CMK (cell line): ENCODE results near the gene DENND1A.
"Not testable (repeated sequence)": the region's sequence is repeated elsewhere in the genome, so short reads cannot be mapped to it uniquely, and the experiment has no call there.

ENCODE experiments used
- DNase-seq: peaks from one replicate; pipeline ENCODE4 v3.0.0-alpha.2; 2010; ENCODE audit warnings: low read depth

DENND1A gene

DNA sequence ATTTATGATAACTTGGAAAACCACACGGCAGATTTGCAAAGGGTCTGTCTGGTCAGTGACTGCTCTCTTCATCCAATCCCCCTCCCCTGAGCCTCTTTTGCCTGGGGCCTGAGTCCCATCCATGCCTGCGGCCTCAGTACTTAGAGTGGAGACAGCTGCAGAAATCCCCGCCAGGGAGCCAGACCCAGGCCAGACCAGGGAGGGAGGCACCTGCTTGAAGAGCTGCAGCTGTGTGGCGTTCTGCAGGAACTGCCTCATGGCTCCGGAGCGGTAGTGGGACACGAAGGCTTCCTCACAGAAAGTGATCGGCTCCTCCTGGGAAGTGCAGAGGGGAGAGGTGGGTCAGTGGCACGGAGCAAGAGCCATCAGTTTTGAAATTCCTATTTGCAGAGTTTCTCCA, 472.3 kb downstream of the DENND1A start:
- DNase-seq = no peak

DNA sequence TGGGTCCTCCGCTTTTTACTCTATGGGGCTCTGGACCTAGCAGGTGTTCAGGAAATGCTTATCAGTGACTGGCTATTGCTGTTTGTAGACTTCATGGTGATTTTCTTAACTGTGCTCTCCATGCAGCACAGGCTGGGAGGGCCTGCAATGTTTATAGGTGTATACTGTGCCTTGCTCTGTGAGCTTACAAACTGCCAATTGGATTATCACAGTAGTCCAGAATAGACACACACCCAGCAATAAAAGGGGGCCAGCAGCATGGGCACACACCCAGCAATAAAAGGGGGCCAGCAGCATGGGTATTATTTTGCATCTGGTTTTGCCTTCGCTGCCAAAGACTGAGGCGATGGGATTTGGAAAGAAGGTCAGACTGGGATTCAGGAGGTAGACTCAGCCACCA, 473.9 kb downstream of the DENND1A start:
- DNase-seq = no peak

DNA sequence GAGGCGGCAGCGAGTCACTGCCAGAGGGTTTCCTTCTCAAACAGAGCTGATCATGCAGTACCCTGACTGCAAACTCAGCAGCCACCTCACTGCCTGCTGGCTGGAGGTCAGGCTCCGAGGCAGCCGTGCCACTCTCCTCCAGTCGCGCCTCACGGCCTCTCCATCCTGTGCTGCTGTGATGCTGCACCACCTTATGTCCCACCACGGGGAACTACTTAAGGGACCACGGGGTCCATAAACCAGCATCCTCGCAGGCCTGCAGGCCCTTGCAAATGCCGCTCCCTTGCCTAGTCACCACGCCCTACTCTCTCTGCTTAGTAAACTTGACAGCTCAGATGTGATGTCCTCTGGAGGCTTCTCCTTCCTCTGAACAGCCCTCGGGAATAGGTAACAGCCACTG, 474.7 kb downstream of the DENND1A start:
- DNase-seq = no peak

DNA sequence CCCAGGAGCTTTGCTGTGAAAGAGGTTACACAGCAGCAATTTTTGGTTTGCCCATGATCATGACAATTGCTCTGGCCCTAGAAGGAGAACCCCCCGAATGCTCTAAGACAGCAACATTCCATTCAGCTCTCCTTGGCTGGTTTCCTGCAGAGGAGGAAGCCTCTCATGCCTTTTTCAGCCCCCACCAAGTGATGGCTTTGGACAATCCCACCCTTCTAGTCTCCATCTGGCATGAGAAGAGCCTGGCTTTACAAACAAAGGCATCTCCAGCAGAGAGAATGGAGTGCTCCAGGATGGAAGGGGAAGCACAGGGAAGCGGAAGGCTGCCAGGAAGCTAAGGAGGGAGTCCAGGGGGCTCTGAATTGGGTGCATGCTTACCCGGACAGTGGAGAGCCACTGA, 475.6 kb downstream of the DENND1A start:
- DNase-seq = no peak

DNA sequence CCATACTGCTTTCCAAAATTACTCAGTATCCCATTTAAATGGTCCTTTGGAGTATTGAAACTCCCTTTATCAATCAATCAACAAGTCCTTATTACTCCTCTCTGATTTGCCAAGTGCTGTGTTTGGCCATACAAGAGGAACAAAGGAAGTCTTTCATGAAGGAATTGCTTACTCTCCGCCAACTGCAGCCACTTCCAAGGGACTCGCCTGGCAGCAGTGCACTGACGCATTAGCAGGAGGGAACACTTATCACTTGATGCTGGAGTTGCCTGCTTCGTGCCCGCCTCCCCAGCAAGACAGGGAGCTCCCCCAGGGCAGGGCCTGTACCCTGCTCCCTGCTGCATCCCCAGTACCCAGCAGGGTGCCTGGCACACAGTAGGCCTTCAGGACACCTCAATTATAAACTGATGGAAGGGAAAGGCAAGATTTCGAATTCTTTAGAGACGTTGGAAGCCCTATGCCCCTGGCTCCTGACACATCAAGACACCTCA, 476.1 kb downstream of the DENND1A start:
- no peak for DNase-seq

DNA sequence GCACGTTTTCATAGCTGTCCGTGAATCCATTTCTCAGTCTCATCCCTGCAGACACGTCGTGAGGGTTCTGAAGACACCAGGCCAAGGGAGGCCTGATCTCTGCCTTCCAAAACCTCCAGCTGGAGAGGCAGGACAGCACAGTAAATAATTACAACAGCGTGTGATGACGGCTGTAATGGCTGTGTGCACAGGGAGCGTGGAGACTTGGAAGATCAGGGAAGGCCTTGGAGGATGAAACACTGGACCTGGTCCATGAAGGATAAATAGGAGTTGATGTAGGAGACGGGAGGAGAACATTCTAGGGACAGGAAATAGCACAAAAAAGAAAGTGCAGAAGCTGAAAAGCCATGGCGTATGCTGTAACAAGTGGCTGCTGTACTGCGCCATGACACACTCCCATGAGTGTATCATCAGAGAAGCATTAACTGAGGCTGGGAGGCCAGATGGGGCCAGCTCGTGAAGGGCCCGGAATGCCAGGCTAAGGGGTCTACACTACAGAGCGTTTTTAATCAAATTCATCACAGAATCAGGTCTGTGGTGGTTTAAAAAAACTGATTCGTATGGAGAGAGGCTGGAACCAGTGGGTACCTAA, 476.8 kb downstream of the DENND1A start:
- DNase-seq = no peak

DNA sequence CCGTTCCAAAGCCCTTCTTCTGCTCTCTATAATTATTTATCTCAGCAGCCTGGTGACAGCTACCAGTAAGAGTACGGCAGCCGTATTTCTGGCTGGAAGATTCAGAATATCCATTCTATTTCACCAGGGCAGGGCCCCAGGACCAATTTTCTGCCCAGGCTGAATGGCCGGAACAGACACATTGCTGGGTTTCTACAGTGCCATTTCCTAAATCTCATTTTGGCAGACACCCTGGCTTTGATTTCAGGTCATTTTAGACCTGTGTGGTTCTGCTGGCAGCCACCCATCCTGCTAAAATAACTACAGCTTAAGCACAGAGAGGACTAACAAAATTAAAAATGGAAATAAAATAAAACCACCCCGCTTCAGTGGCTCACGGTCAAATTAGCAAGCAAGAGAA, 478.9 kb downstream of the DENND1A start:
- DNase-seq = no peak

DNA sequence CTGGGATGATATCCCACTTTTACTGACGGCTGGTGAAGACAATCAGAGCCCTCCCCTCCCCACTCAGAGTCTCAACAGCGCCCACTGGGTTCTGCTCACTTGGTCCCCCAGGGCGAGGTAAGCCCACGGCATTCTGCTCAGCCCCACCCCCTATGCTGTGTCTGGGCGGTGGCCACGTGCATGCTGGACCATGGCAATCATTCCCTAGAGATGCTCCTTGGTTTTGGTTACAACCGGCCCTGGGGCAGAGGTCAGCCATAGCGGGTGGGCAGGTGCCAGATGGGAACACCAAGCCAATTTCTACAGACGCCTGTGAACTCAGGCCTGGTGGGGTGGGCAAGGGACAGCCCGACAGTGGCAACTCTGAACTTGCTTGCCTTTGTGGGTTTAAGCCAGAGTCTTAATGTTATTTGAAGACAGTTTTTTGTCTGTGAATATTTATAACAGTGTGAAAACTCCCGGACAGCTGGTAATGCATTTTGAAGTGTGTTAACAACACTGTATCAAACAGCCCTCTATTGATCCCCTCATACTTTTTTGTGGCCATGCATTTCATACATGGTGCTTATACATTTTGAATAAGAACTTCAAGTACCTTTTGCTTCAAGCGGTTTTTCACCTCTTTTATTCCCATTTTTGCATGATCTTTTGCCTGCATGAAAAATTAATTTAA, 479.7 kb downstream of the DENND1A start:
- no peak for DNase-seq

DNA sequence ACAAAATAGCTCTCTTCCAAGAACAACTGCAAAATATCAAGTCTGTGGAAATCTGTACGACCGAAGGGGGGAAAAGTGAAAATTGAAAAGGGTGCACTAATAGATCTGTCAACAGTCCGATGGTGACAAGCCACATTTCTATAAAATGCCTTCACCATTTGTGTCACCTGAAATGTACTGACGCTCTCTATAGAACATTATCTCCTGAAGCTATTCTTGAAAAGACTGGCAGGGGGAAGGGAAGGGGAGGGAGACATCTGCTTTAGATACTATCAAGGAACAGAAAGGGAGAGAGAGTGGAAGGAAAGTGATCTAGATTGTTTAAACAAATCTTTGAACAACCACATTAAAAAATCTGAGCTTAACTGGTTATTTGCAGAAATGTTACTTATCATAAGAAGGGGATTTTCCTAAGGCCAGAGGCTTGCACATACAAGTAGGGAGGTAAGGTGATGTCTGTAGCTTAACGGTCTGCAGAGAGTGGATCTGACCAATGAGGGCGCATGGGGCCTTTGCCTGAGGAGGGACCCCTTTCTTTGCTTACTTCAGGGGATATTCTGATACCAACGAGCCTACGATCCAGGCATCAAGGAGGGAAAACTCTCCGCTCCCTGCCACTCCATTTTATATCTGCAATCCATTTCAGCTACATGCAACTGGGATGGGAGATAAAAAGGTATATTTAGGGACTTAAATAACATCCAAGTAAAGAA, 481.8 kb downstream of the DENND1A start:
- no peak for DNase-seq

DNA sequence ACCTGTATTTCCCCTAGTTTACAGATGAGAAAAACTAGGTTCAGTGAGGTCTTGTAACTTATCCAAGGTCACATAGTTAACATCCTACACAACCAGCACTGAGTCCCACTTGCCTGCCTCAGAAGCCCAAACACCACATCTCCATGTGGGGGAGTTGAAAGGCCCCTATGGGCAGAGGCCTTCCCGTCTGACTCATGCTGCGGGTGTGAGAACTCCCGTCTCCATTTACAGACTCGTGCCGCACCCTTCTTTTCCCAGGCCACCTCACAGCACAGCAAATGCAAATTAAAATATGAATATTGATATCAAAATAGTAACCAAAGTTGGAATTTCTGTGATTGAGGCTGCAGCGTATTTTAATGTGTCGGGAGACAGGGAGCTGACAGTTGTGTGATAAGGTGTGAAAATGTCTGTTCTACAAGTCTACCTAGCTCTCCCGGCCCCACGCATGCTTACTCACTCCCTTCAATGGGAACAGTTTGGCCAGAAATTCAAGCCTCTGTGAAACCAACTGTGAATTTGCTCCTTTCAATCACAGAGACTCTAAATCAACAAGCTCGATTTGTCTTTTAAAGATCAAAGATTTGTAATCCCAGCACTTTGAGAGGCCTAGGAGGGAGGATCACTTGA, 483.8 kb downstream of the DENND1A start:
- DNase-seq = no peak

DNA sequence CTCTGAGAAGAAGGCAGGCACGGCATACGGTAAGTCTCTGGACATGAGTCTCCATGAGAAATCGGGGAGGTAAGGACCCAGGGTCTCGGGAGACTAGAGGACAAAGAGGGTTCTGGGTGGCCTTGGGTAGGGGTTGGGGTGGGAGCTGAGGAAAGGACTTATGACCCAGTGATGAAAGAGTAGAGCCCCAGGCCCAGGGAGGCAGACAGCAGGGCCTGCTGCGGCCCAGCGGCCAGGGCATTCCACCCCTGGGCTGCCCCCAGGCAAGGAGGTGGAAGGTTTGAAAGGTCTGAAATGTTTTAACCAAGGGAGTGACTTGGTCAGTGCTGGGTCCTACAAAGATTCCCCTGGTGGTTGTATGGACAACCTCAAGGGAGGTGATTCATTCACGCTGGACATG, 484.8 kb downstream of the DENND1A start:
- DNase-seq = no peak

DNA sequence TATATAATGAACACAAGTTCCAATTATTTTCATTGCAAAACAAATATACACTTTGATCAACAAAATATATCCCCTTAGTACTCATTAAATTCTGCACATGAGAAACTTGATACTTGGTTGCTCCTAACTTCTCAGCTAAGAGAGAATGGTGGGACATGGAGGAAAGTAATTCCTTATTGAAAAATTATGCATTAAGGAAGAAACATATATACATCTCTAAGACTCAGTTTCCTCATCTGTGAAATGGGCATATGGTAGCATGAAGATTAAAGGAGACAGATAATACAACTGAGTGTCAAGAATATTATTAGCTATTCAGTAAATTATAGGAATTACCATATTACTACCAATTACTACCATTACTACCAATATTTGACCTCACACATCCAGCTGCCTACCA, 488.2 kb downstream of the DENND1A start:
- DNase-seq = no peak

DNA sequence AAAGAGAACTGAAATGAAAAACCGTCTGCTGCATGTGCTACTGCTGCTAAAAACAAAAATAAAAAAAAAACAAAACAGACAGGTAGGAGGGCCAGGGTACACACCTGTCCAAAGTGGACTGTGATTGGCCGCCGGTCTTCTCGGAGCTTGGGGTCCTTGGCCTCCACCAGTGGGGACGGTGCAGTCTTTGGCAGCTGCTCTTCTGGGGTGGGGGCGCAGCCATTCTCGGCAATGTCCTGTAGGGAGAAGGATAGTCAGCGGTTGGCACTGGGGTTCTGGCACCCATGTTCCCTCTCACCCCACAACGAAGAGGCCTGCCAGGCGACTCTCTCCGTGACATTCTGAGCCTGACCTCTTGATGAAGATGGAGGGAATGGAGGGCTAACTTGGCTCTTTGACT, 489.7 kb downstream of the DENND1A start:
- DNase-seq = no peak

DNA sequence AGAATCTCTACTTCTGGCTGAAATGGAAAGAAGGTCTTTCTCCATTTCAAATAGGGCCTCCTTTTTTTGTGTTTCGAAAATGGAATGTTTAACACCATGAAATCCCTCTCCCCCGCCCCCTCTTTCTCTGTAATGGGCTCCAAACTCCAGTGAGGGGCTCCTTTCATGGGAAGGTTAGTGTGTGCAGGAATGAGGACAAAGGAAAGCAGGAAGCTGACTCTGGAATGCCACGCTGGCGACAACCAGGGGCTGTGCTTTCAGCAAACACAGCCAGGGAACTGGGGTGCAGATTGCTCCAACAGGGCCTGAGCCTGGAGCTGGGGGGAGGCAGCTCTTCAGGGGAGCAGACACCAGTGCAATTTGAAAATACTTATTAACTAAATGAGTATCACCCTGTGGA, 491.1 kb downstream of the DENND1A start:
- no peak for DNase-seq

DNA sequence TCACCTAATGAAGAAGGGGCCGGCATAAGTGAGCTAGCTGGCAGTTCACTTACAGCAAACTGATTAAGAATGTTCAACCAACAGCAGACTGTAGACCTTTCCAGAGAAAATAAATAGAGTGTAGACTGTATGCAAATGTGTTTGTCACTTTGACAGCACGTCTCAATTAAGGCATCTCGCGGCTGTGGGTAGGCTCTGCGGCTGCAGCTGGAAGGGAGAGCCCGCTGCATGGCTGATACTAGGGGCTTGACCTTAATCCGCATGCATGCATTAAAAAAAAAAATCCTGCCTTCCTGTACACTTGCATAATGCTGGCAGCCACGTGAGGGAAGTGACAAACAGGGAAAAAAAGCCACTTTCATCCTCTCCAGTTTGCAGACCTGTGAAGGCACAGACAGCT, 491.6 kb downstream of the DENND1A start:
- no peak for DNase-seq

DNA sequence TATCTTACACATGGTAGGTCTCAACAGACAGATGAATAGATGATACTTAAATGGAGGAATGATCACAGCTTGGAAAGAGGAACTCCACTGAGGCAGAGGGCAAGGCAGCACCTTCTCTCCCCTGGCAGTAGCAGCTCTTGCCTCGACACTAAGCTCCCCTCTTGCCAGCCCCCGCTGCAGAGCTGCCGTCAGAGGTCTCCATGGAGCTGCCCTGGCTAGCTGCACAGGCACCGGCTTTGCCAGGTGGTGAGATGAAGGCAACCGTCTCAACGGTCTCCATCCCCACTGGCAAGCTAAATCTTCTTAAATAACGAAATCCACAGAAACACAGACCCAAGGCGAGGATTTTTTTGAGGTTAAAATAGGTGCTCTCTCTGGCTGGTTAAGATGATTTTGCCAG, 492.7 kb downstream of the DENND1A start:
- no peak for DNase-seq

DNA sequence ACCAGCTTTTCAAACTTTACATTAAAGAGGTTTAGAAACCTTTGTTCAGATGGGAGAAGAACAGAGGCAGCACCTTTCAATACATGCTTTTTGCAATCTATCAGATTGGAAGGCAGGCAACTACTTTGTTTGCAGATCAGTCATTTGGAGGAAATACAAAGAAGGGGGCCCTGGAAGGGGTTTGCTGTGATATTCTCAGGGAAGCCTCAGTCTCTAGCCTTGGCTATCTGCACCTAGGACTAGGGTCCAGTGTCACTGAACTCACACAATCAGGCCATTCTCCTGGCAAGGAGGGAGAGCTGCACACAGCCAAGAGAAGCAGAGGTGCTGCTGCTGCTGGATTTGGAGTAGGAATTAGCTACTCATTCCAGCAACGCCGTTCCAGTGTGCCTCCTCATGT, 494.5 kb downstream of the DENND1A start:
- DNase-seq = no peak

DNA sequence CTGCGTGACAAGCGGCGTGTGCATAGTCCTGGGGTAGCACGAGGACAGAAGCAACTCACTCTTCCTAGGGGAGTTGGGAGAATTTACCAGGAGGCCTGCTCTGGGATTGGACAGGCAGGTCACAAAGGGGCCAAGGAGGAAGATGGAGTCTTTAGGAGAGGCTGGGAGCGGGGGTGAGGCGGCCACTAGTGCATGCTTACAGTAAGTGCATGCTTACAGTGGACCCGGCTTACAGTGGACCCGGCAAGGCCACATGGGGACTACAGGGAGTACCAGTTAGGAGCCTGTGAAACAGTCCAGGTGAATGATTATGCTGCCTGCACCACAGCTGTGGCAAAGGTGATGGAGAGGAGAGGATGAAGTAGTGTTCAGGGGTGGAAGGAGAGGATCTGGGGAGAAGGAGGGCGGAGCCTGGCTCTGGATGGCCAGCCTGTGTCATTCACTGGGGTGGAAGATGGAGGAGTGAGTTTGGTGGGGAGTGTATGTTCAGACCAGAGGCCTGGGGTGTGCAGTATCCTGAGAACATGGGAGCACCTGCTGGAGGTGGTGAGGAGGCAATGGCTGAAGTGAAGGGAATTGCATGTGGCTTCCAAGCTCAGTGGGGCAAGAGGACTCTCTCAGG, 495.2 kb downstream of the DENND1A start:
- DNase-seq = no peak

DNA sequence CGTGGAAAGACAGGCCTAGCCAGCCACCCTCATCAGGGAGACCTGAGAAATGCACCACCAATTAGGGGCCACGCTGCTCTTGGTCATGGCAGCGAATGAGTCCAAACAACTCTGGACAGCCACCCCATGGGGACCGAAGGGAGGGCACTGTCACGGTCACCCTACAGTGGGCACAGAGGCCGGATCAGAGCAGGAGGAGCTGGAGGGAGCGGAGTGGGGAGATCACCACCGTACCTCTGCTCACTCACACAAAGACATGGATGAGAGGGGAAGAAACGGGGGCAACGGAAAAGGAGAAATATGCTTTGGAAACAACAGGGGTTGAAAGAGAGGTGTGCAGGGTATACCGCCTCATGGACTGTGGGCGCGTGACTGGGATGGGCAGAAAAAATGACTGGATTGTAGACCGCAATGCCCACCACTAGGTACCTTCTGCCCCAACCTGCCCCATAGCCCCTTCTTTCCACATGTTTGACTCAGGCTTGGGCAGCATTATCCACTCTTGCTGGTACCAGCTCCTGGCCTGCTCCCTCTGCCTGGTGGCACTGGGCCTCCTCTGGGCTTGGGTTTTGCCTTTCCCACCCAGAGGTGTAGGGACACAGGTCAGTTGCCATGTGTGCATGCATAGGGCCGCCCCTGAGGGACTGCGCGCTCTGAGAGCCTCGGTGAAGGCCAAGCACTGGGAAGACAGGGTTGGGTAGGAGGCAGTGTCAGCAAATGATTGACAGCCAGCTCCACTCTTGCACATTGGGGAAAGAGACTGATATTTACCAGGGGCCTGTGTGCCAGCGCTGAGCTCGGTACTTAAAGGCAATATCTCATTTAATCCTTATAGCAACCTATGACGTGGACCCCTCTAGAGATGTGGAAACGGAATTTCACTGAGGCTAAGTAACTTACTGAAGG, 497.3 kb downstream of the DENND1A start:
- DNase-seq = no peak

DNA sequence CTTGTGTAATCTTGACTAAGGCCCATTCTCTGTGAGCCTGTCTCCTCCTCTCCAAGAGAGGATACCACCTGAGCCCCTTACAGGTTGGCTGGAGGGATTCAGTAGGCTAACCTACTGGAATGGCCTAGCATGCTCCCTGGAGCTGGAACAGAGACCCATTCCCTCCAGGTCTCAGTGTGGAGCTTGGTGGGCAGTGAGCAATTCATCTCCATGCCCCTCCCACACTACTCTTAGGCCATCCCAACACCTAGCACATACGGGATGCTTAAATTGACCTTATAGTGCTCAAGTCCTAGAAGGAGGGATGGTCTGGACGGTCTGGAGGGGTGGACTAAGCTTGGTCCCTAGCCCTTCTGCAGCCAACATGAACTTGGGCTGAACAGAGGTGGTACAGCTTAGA, 498.3 kb downstream of the DENND1A start:
- no peak for DNase-seq

DNA sequence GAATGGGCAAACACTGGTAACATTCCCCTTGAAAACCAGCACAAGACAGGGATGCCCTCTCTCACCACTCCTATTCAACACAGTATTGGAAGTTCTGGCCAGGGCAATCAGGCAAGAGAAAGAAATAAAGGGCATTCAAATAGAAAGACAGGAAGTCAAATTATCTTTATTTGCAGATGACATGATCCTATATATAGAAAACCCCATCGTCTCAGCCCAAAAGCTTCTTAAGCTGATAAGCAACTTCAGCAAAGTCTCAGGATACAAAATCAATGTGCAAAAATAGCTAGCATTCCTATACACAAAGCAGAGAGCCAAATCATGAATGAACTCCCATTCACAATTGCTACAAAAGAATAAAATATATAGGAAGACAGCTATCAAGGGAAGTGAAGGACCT, 501.5 kb downstream of the DENND1A start:
- DNase-seq = not testable (repeated sequence)

DNA sequence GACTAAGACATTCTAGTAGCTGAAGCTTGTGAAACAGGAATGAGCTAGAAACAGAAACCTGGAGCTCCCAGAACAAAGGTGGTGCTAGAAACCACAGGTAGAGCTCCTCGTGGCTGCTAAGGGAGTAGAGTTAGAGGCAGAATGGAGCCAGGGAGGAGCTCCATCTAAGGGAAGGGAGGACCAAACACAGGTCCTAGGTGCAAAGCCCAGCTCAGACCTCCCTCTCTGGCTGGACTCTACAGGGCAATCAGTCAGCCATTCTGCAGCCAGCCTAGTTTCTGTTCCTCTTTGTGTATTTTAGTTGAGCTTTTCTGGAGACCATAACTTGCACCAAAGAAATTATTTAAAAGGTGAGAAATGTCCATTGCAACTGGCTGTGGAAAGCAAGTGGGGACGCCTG, 503.5 kb downstream of the DENND1A start:
- DNase-seq = no peak
